ENCODE results near the gene RAD51AP1. TPM values are rescaled to one million over a fixed set of nuclear protein-coding genes. Genes with fewer than 3 reads are reported as not detected.

Gene RAD51AP1
- total and polyA plus RNA-seq, 2 donors (not counting 3 experiments of a cell fraction or from before 2014, with no cell fraction given), result 9.0 to 23.1 TPM

GRCh38 chr12:4589941-4590340 lies 51.3 kb downstream of the RAD51AP1 start:
- Histone ChIP-seq H3K4me1 (ENCODE audit: control insufficient read depth, extremely low read depth, insufficient read depth, low read length) (no peaks in the 10 kb centered on the region), H3K27me3 (ENCODE audit: control insufficient read depth in 2 of 2, insufficient read depth in 2 of 2, low read length in 2 of 2) (peaks cover 4 to 5% of the 10 kb centered on the region in 2 experiments), H3K36me3 (ENCODE audit: control insufficient read depth in 2 of 2, extremely low read depth in 1 of 2, insufficient read depth in 2 of 2, low read length in 2 of 2) (no peaks in the 10 kb centered on the region), H4K20me1 (replicated peaks; ENCODE audit: control insufficient read depth, extremely low read depth, insufficient read depth, low read length) (no peaks in the 10 kb centered on the region), H3K9me3 (replicated peaks; ENCODE audit: control insufficient read depth, insufficient read depth, low read length) (no peaks in the 10 kb centered on the region), H3K79me2 (ENCODE audit: control insufficient read depth, insufficient read depth, low read length) (no peaks in the 10 kb centered on the region), H3K9me1 (replicated peaks; ENCODE audit: control insufficient read depth, extremely low read depth, insufficient read depth, low read length) (no peaks in the 10 kb centered on the region), H3K4me2 (ENCODE audit: insufficient read depth, low read length) (no peak overlapping the region), H2AFZ (ENCODE audit: low read depth, low read length) (no peak overlapping the region), H3K9ac (replicated peaks; ENCODE audit: extremely low read depth, insufficient read depth, low read length) (no peak overlapping the region), H3K27ac (ENCODE audit: insufficient read depth, low read depth, low read length) (no peak overlapping the region), H3K4me3 (replicated peaks in 1 of 3; ENCODE audit: insufficient read depth in 1 of 3, low read depth in 1 of 3, low read length in 3 of 3) (no peak overlapping the region)
- dilution Hi-C loops (cut with MboI; ENCODE audit: extremely low pct_ligation_motif_present, low sequenced_read_pairs), result no loop called here
- POLR2A ChIA-PET, result no interaction called here
- no TSS peak for BruUV-seq (replicated peaks)
- CTCF ChIA-PET, result interaction anchor here (1.1 to 3.8 kb wide), 3 partner anchors 9 to 15 kb away, joined by 3 to 13 read pairs (median 5); no protein-coding TSS in a partner anchor
- TF ChIP-seq FOS (IDR thresholded peaks at IDR 0.05; ENCODE audit: borderline replicate concordance, insufficient read depth, low read length) (no peak), EZH2 (IDR thresholded peaks at IDR 0.05; ENCODE audit: borderline replicate concordance, low read depth, low read length, severe bottlenecking) (no peak), CTCF (IDR thresholded peaks at IDR 0.05; ENCODE audit: extremely low read depth in 1 of 2, insufficient read depth in 1 of 2, low read depth in 1 of 2, low read length in 2 of 2) (no peak), JUN (IDR thresholded peaks at IDR 0.05; ENCODE audit: borderline replicate concordance, insufficient read depth, insufficient read length, low read depth) (no peak), POLR2AphosphoS5 (IDR thresholded peaks at IDR 0.05; ENCODE audit: insufficient read depth, low read depth, low read length) (no peak), MYC (IDR thresholded peaks at IDR 0.05; ENCODE audit: low read depth, low read length) (no peak), POLR2A (IDR thresholded peaks at IDR 0.05; ENCODE audit: low read depth, low read length) (no peak), MAX (IDR thresholded peaks at IDR 0.05; ENCODE audit: insufficient read depth, insufficient read length) (no peak), GATA2 (IDR thresholded peaks at IDR 0.05; ENCODE audit: insufficient read depth, insufficient read length, low read depth, low read length) (no peak)
- FAIRE-seq (no peak), DNase-seq (ENCODE audit: low read depth, low spot score) (no peak)
- intact Hi-C loops (cut with micrococcal nuclease), result no loop called here

Data from endothelial cell of umbilical vein (primary cell).